GM23248 (cell line): Measurements from ENCODE around the gene OLFML1.

ENCODE experiments used
- EZH2 ChIP-seq: fragments of 200-600 bp; sonication (generic); IDR thresholded peaks from 2 replicates; pipeline ENCODE4 v1.6.1; 2018; ENCODE audit warnings: antibody characterized with exemption, mild to moderate bottlenecking; ENCODE audit not compliant: insufficient read depth, poor library complexity, severe bottlenecking
- EZH2phosphoT487 ChIP-seq: fragments of 200-600 bp; sonication (generic); IDR thresholded peaks from 2 replicates; pipeline ENCODE4 v1.6.1; 2018; ENCODE audit warnings: antibody characterized with exemption, moderate library complexity, mild to moderate bottlenecking, low read depth; ENCODE audit not compliant: insufficient read depth

DNA sequence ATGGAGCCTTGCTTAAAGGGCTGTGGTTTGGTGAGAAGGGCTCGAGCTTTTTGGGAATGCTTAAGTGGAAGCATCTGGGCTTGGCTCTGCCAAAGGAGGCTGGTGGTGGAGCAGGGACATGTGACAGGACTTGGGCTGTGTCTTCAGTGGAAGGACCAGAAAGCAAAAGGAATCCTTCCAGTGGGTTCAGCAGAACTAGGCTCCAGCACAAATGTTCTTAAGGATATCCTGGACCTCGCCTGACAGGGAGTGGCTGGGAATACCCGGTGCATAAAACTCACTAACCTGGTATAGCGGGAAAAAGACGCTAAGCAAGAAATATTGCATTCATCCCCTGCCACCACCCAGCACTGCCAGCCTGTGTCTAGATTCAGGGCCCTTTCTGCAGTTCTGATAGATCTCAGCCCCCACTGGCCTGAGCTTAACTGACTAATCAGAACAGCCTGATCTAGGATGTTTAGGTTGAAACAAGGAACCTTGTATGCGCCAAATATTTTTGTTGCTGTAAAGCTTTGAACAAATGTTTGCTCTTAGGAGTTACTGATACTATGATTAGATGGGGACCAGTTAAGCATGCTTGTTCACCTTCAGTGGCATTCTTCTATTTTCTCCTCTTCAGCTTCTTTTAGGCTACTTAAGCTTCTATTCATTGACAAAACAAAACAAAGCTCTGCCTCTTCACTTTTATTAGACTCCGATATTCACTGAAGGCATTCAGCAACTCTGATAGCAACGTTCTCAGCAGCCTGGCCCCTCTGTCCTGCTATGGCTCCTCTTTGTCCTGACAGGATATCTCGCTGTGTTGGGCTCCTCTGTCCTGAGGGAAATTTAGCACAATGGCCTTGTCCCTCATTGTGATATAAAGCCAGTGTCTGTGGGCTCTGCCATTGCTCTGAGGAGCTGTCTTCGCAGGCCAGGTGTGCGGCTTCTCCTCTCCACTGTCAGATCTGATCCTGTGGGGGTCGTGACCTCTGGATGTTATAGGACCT, 53.5 kb downstream of the OLFML1 start:
- TF ChIP-seq EZH2 (no peak), EZH2phosphoT487 (no peak)
